Activated CD4-positive, alpha-beta T cell treated with anti-CD3 and anti-CD28 coated beads for 36 hours (primary cell): ENCODE results near the gene TMEM91. TPM values are rescaled to one million over a fixed set of nuclear protein-coding genes. Genes with fewer than 3 reads are reported as not detected.

ENCODE experiments used
- ATAC-seq: fragments of 200-7000 bp; cut with Tn5 transposase; one replicate; pipeline ENCODE4 v1.10.0; 2021; ENCODE audit warnings: mild to moderate bottlenecking, moderate library complexity
- CTCF ChIA-PET: fragments of 350-600 bp; sonication (Branson Sonifier 250); formaldehyde crosslinking; loops from one replicate; lab custom pipeline; 2021; ENCODE audit warnings: antibody characterized with exemption; lab: Charles Lee
- POLR2A ChIA-PET: fragments of 350-600 bp; sonication (Branson Sonifier 250); formaldehyde crosslinking; loops from one replicate; lab custom pipeline; 2021; ENCODE audit warnings: antibody characterized with exemption, inconsistent platforms; lab: Charles Lee
- DNase-seq: peaks from one replicate; pipeline ENCODE4 v3.0.0-alpha.2; 2020
- H3K27ac Mint-ChIP-seq: one replicate; pipeline ENCODE4 v1.8.0; 2021; ENCODE audit warnings: mixed read lengths
- H3K27me3 Mint-ChIP-seq: one replicate; pipeline ENCODE4 v1.8.0; 2021; ENCODE audit warnings: mixed read lengths
- H3K36me3 Mint-ChIP-seq: one replicate; pipeline ENCODE4 v1.8.0; 2021; ENCODE audit warnings: low read depth, mixed read lengths
- H3K4me1 Mint-ChIP-seq: one replicate; pipeline ENCODE4 v1.8.0; 2021; ENCODE audit warnings: mixed read lengths
- H3K4me3 Mint-ChIP-seq: one replicate; pipeline ENCODE4 v1.8.0; 2021; ENCODE audit warnings: mild to moderate bottlenecking, moderate library complexity, mixed read lengths
- H3K9me3 Mint-ChIP-seq: one replicate; pipeline ENCODE4 v1.8.0; 2021; ENCODE audit warnings: low read depth, mixed read lengths
- intact Hi-C, 2 experiments: fragments of 100-400 bp; cut with DNase I in 1 of 2; cut with micrococcal nuclease in 1 of 2; formaldehyde crosslinking; loops; one replicate each; pipeline versions ENCODE4 v1.14.2 to v1.15.1; 2022 to 2024; cut with DNase I, micrococcal nuclease
- total RNA-seq, 2 experiments: library from RNA; stranded (reverse); gene quantifications; one replicate each; pipeline ENCODE4 v1.2.3, GENCODE V29; 2021

TMEM91 gene
- 1 to 10 TPM; 3.0 to 4.0 TPM for total RNA-seq

DNA sequence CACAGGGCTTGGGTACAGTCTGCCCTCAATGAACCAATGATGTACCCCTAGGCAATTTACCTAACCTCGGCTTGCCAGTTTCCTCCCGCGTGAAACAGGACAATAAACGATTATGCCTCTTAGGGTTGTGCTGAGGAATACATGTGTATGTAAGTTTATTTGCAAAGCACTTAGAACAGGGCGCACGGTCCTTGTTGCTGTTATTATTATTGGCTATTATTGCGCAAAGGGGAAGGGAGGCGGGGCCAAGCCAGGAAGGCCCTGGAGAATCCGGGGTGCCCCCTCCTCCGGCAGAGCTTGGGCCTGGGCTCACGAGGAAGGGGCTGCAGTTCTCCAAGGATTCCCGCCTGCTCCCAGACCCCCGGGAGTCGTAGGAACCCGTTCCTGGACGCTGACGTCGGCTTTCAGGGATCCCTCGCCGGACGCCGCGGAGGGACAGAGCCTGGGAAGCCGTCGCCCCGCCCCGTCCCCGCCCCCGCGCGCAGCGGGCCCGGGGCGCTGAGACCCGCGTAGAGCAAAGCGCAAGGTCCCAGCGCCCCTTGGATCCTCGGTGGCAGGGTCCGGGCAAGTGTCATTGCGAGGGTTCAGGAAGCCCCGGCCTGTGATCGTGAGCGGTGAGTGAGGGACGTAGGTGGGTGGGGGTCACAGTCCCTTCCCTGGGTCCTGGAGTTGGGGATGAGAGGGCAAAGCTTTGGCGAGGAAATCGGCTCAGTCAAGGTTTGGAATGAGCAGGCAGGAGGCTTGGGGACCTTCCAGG, at the start of gene TMEM91:
TSS of gene TMEM91 (plus strand) at position 293 of the 757 bp plus-strand sequence. CDS start 1,777 bp downstream, outside the sequence.
- CTCF ChIA-PET, result interaction anchor here (0.8 to 1.4 kb wide), 2 partner anchors 12 to 224 kb away, joined by 3 to 5 read pairs; partner anchors contain the start of gene B9D2
- Mint-ChIP-seq H3K9me3 (no peaks in the 10 kb centered on the region), H3K4me3 (peak within 1 kb of the TSS; percentile 47), H3K27ac (peak within 1 kb of the TSS; percentile 63), H3K27me3 (no peaks in the 10 kb centered on the region), H3K36me3 (no peaks in the 10 kb centered on the region), H3K4me1 (peaks cover 17% of the 10 kb centered on the region)
- DNase-seq (peak; percentile 37), ATAC-seq (peak; percentile 43)
- intact Hi-C loops, result no loop called here
- POLR2A ChIA-PET, result interaction anchor here (1.4 kb wide), 1 partner anchor 13 kb away, joined by 5 read pairs; no protein-coding TSS in a partner anchor

GRCh38 chr19:41327076-41327575, 49.2 kb upstream of the TMEM91 start:
- Mint-ChIP-seq H3K36me3 (peaks cover 41% of the 10 kb centered on the region), H3K27ac (peak overlapping the region; percentile 92), H3K4me1 (peaks cover 53% of the 10 kb centered on the region), H3K4me3 (peak overlapping the region; percentile 64), H3K9me3 (no peaks in the 10 kb centered on the region), H3K27me3 (no peaks in the 10 kb centered on the region)
- DNase-seq (peak; percentile 40), ATAC-seq (no peak)
- intact Hi-C loops, result loop anchor here in 1 of 2 experiments (1.0 to 2.0 kb wide), 5 partner anchors 17 to 102 kb away; partner anchors contain the start of genes BCKDHA, CCDC97, EXOSC5 and HNRNPUL1
- POLR2A ChIA-PET, result interaction anchor here (0.8 to 1.8 kb wide), 3 partner anchors 21 to 64 kb away, joined by 3 to 17 read pairs (median 6); partner anchors contain the start of gene HNRNPUL1
- CTCF ChIA-PET, result interaction anchor here (0.8 to 2.0 kb wide), 4 partner anchors 19 to 123 kb away, joined by 3 to 9 read pairs (median 4); no protein-coding TSS in a partner anchor

GRCh38 chr19:41327576-41328156, 48.7 kb upstream of the TMEM91 start:
- Mint-ChIP-seq H3K27me3 (no peaks in the 10 kb centered on the region), H3K9me3 (no peaks in the 10 kb centered on the region), H3K4me3 (peak overlapping the region; percentile 63), H3K27ac (peak overlapping the region; percentile 96), H3K36me3 (peaks cover 46% of the 10 kb centered on the region), H3K4me1 (peaks cover 55% of the 10 kb centered on the region)
- ChIA-PET POLR2A (interaction anchor here (0.7 to 1.8 kb wide), 5 partner anchors 14 to 64 kb away, joined by 3 to 17 read pairs (median 3); partner anchors contain the start of gene HNRNPUL1), CTCF (interaction anchor here (0.8 to 2.0 kb wide), 6 partner anchors 14 to 123 kb away, joined by 3 to 9 read pairs (median 3); no protein-coding TSS in a partner anchor)
- DNase-seq, result peak; percentile 93
- ATAC-seq, result peak; percentile 75
- intact Hi-C loops, result loop anchor here (1.0 to 2.0 kb wide), 5 partner anchors 17 to 103 kb away; partner anchors contain the start of genes BCKDHA (in 1 of the 2), CCDC97 (in 1 of the 2), EXOSC5 (in 1 of the 2) and HNRNPUL1 (in 1 of the 2)

- Mint-ChIP-seq H3K9me3 (no peaks in the 10 kb centered on the region), H3K4me1 (peaks cover 52% of the 10 kb centered on the region), H3K4me3 (peak overlapping the region; percentile 63), H3K27ac (peak overlapping the region; percentile 96), H3K27me3 (no peaks in the 10 kb centered on the region), H3K36me3 (peaks cover 49% of the 10 kb centered on the region)
- ATAC-seq (peak; percentile 68), DNase-seq (peak; percentile 81)
- CTCF ChIA-PET, result interaction anchor here (0.6 to 2.0 kb wide), 5 partner anchors 15 to 179 kb away, joined by 3 to 9 read pairs (median 3); no protein-coding TSS in a partner anchor
- intact Hi-C loops, result loop anchor here in 1 of 2 experiments (1.0 kb wide), 1 partner anchor 23 kb away; no protein-coding TSS in a partner anchor
- POLR2A ChIA-PET, result interaction anchor here (0.7 to 1.8 kb wide), 7 partner anchors 14 to 578 kb away, joined by 3 to 17 read pairs (median 3); partner anchors contain the start of genes ACTMAP and HNRNPUL1
Measured at GRCh38 chr19:41328157-41328841, 48.0 kb upstream of the TMEM91 start.

GRCh38 chr19:41328842-41329225, 47.5 kb upstream of the TMEM91 start:
- H3K27me3 Mint-ChIP-seq, result no peaks in the 10 kb centered on the region
- peaks cover 50% of the 10 kb centered on the region for H3K4me1 Mint-ChIP-seq
- peak overlapping the region; percentile 96 for H3K27ac Mint-ChIP-seq
- intact Hi-C loops, result loop anchor here in 1 of 2 experiments (1.0 kb wide), 1 partner anchor 22 kb away; no protein-coding TSS in a partner anchor
- ATAC-seq (no peak), DNase-seq (no peak)
- no peaks in the 10 kb centered on the region for H3K9me3 Mint-ChIP-seq
- CTCF ChIA-PET, result interaction anchor here (0.6 to 2.0 kb wide), 3 partner anchors 21 to 179 kb away, joined by 3 to 9 read pairs (median 4); no protein-coding TSS in a partner anchor
- H3K4me3 Mint-ChIP-seq, result peak overlapping the region; percentile 63
- POLR2A ChIA-PET, result interaction anchor here (0.7 to 1.8 kb wide), 3 partner anchors 21 to 578 kb away, joined by 3 to 17 read pairs (median 3); partner anchors contain the start of gene ACTMAP
- H3K36me3 Mint-ChIP-seq, result peaks cover 54% of the 10 kb centered on the region

- intact Hi-C loops, result no loop called here
- ATAC-seq, result no peak
- Mint-ChIP-seq H3K9me3 (no peaks in the 10 kb centered on the region), H3K27me3 (no peaks in the 10 kb centered on the region), H3K27ac (peak overlapping the region; percentile 10), H3K36me3 (peaks cover 58% of the 10 kb centered on the region), H3K4me3 (no peak overlapping the region), H3K4me1 (peaks cover 46% of the 10 kb centered on the region)
- ChIA-PET CTCF (interaction anchor here (0.7 kb wide), 1 partner anchor 22 kb away, joined by 3 read pairs; no protein-coding TSS in a partner anchor), POLR2A (no interaction called here)
- no peak for DNase-seq
Measured at GRCh38 chr19:41330481-41330880, 45.9 kb upstream of the TMEM91 start.

- POLR2A ChIA-PET, result no interaction called here
- Mint-ChIP-seq H3K27me3 (no peaks in the 10 kb centered on the region), H3K4me1 (peaks cover 45% of the 10 kb centered on the region), H3K36me3 (peaks cover 60% of the 10 kb centered on the region), H3K27ac (no peak overlapping the region), H3K9me3 (no peaks in the 10 kb centered on the region), H3K4me3 (no peak overlapping the region)
- DNase-seq, result no peak
- intact Hi-C loops, result no loop called here
- no peak for ATAC-seq
- CTCF ChIA-PET, result no interaction called here
Measured at GRCh38 chr19:41330946-41331678, 45.2 kb upstream of the TMEM91 start.

- DNase-seq, result no peak
- POLR2A ChIA-PET, result no interaction called here
- no peaks in the 10 kb centered on the region for H3K9me3 Mint-ChIP-seq
Measured at GRCh38 chr19:41332000-41332399, 44.3 kb upstream of the TMEM91 start.

GRCh38 chr19:41332468-41332867, 43.9 kb upstream of the TMEM91 start:
- intact Hi-C loops, result no loop called here
- Mint-ChIP-seq H3K36me3 (peaks cover 59% of the 10 kb centered on the region), H3K27me3 (no peaks in the 10 kb centered on the region), H3K9me3 (no peaks in the 10 kb centered on the region), H3K27ac (no peak overlapping the region), H3K4me1 (peaks cover 35% of the 10 kb centered on the region), H3K4me3 (no peak overlapping the region)
- ATAC-seq (no peak), DNase-seq (no peak)
- CTCF ChIA-PET, result no interaction called here
- POLR2A ChIA-PET, result interaction anchor here (0.8 kb wide), 1 partner anchor 9 kb away, joined by 6 read pairs; no protein-coding TSS in a partner anchor

More at GRCh38 chr19:41332000-41332399, 44.3 kb upstream of the TMEM91 start:
- peaks cover 58% of the 10 kb centered on the region for H3K36me3 Mint-ChIP-seq
- H3K4me1 Mint-ChIP-seq, result peaks cover 36% of the 10 kb centered on the region
- H3K27me3 Mint-ChIP-seq, result no peaks in the 10 kb centered on the region
- no peak overlapping the region for H3K4me3 Mint-ChIP-seq
- intact Hi-C loops, result no loop called here
- CTCF ChIA-PET, result no interaction called here
- no peak for ATAC-seq
- H3K27ac Mint-ChIP-seq, result no peak overlapping the region
